Omental fat pad (tissue), 4 donors: ENCODE data around the gene AFDN. TPM values are rescaled to one million over a fixed set of nuclear protein-coding genes. Genes with fewer than 3 reads are reported as not detected.

Experiments
- ATAC-seq: fragments of 150-250 bp; one replicate; pipeline ENCODE4 v1.9.1; 2016; ENCODE audit warnings: mild to moderate bottlenecking, moderate library complexity; ENCODE audit not compliant: low FRiP score
- DNase-seq: peaks from one replicate; pipeline ENCODE4 v3.0.0-alpha.2; 2019; ENCODE audit warnings: low spot score
- CTCF ChIP-seq, 3 donors: fragments of 450-650 bp; IDR thresholded peaks; one replicate each; pipeline ENCODE4 v1.5.1; 2016 to 2017; ENCODE audit warnings: antibody characterized with exemption in 3 of 3, mild to moderate bottlenecking in 3 of 3, moderate library complexity in 2 of 3
- total RNA-seq, 4 donors: library from RNA; depleted of rRNA; stranded (reverse); fragments of >200 nt; gene quantifications; one replicate each; pipeline ENCODE4 v1.1.0, GENCODE V29; 2016

Gene AFDN
- total RNA-seq, 4 donors from 2014 or later: 114 to 166 (median 125) TPM

GRCh38 chr6:167957626-167958025, 130.9 kb downstream of the AFDN start:
- ATAC-seq (no peak), DNase-seq (no peak)
- no peak for TF ChIP-seq CTCF (IDR thresholded peaks at IDR 0.05)

GRCh38 chr6:167960579-167960978, 133.9 kb downstream of the AFDN start:
- ATAC-seq (no peak), DNase-seq (no peak)
- TF ChIP-seq CTCF (IDR thresholded peaks at IDR 0.05): no peak

- no peak for ATAC-seq
Measured at GRCh38 chr6:167962711-167963110, 136.0 kb downstream of the AFDN start.

GRCh38 chr6:167963589-167964057, 136.9 kb downstream of the AFDN start:
- no peak for ATAC-seq
- DNase-seq: no peak
- no peak for TF ChIP-seq CTCF (IDR thresholded peaks at IDR 0.05)

More at GRCh38 chr6:167962711-167963110, 136.0 kb downstream of the AFDN start:
- no peak for DNase-seq
- no peak for TF ChIP-seq CTCF (IDR thresholded peaks at IDR 0.05)

GRCh38 chr6:167965592-167966539, 139.2 kb downstream of the AFDN start:
- TF ChIP-seq CTCF (IDR thresholded peaks at IDR 0.05): no peak
- no peak for ATAC-seq
- no peak for DNase-seq

- TF ChIP-seq CTCF (IDR thresholded peaks at IDR 0.05): no peak
- DNase-seq: no peak
- no peak for ATAC-seq
Measured at GRCh38 chr6:167966540-167966905, 139.8 kb downstream of the AFDN start.

- TF ChIP-seq CTCF (IDR thresholded peaks at IDR 0.05): no peak
- ATAC-seq (no peak), DNase-seq (no peak)
Measured at GRCh38 chr6:167968091-167968490, 141.4 kb downstream of the AFDN start.
